B cell (primary cell): Measurements from ENCODE around the gene FAM131C. TPM values are rescaled to one million over a fixed set of nuclear protein-coding genes. Genes with fewer than 3 reads are reported as not detected.

Experiments
- ATAC-seq: fragments of 200-7000 bp; cut with Tn5 transposase; one replicate; pipeline ENCODE4 v1.10.0; 2021; ENCODE audit warnings: low read depth, mild to moderate bottlenecking, moderate number of reproducible peaks, moderate library complexity
- CTCF ChIA-PET: fragments of 350-600 bp; sonication (Branson Sonifier 250); formaldehyde crosslinking; loops from one replicate; lab custom pipeline; 2021; ENCODE audit warnings: antibody characterized with exemption, inconsistent platforms; lab: Charles Lee
- POLR2A ChIA-PET: fragments of 350-600 bp; sonication (Branson Sonifier 250); formaldehyde crosslinking; loops from one replicate; lab custom pipeline; 2021; ENCODE audit warnings: antibody characterized with exemption; lab: Charles Lee
- DNase-seq: peaks from one replicate; pipeline ENCODE4 v3.0.0; 2013
- H2AFZ ChIP-seq: 2 replicates; pipeline ENCODE4 v1.6.1; 2012; ENCODE audit warnings: mild to moderate bottlenecking, low read depth, low read length; ENCODE audit not compliant: insufficient read depth, poor library complexity, severe bottlenecking
- H3K27ac ChIP-seq, 2 donors: 1 replicate in 1 of 2; 2 replicates in 1 of 2; pipeline ENCODE4 v1.5.1; 2012 to 2013; ENCODE audit warnings: low read length in 2 of 2, mild to moderate bottlenecking in 2 of 2, moderate library complexity in 1 of 2
- H3K27me3 ChIP-seq, 4 experiments: fragments of 200-600 bp in 1 of 4; sonication (generic) in 1 of 4; replicated peaks in 1 of 4; 1 replicate in 2 of 4; 2 replicates in 2 of 4; pipeline versions ENCODE4 v1.6.1 to v1.7.0; 2013 to 2016; ENCODE audit warnings: low read length in 3 of 4, mild to moderate bottlenecking in 2 of 4, mixed read lengths in 1 of 4, moderate library complexity in 1 of 4; ENCODE audit not compliant: insufficient read depth in 4 of 4, control insufficient read depth in 3 of 4; ENCODE audit errors: control extremely low read depth in 1 of 4
- H3K36me3 ChIP-seq, 2 experiments: replicated peaks in 1 of 2; 1 replicate in 1 of 2; 2 replicates in 1 of 2; pipeline versions ENCODE4 v1.6.1 to v1.7.1; 2013; ENCODE audit warnings: low read length in 1 of 2; ENCODE audit not compliant: insufficient read depth in 2 of 2, control insufficient read depth in 1 of 2; ENCODE audit errors: control extremely low read depth in 1 of 2, extremely low read depth in 1 of 2
- H3K4me1 ChIP-seq, 2 donors: fragments of 200-600 bp in 1 of 2; sonication (generic) in 1 of 2; 1 replicate in 1 of 2; 2 replicates in 1 of 2; pipeline versions ENCODE4 v1.5.1 to v1.6.1; 2013 to 2017; ENCODE audit warnings: low read length in 2 of 2; ENCODE audit not compliant: control insufficient read depth in 2 of 2, insufficient read depth in 2 of 2
- H3K4me2 ChIP-seq: replicated peaks from 2 replicates; pipeline ENCODE3; 2012; ENCODE audit warnings: mild to moderate bottlenecking, low read depth, low read length; ENCODE audit not compliant: poor library complexity, severe bottlenecking
- H3K4me3 ChIP-seq, 5 experiments: fragments of 200-600 bp in 1 of 5; sonication (generic) in 1 of 5; 1 replicate in 3 of 5; 2 replicates in 2 of 5; pipeline versions ENCODE4 v1.5.1 to v1.7.0; 2011 to 2016; ENCODE audit warnings: low read length in 4 of 5, mild to moderate bottlenecking in 4 of 5, low read depth in 2 of 5, control low read depth in 1 of 5, moderate library complexity in 1 of 5; ENCODE audit not compliant: insufficient read depth in 1 of 5; ENCODE audit errors: control extremely low read depth in 1 of 5, extremely low read depth in 1 of 5
- H3K79me2 ChIP-seq: fragments of 200-600 bp; sonication (generic); one replicate; pipeline ENCODE4 v1.6.0; 2016; ENCODE audit warnings: low read length; ENCODE audit not compliant: control insufficient read depth, insufficient read depth
- H3K9ac ChIP-seq: fragments of 200-600 bp; sonication (generic); 2 replicates; pipeline ENCODE4 v1.6.1; 2017; ENCODE audit warnings: mild to moderate bottlenecking, low read length, moderate library complexity
- H3K9me3 ChIP-seq, 3 donors: one replicate each; pipeline versions ENCODE4 v1.6.1 to v1.7.1; 2013; ENCODE audit warnings: low read length in 2 of 3; ENCODE audit not compliant: control insufficient read depth in 2 of 3, insufficient read depth in 1 of 3; ENCODE audit errors: control extremely low read depth in 1 of 3
- H4K20me1 ChIP-seq: 2 replicates; pipeline ENCODE4 v1.6.0; 2012; ENCODE audit warnings: mild to moderate bottlenecking, low read length; ENCODE audit not compliant: insufficient read depth, control insufficient read depth, poor library complexity, severe bottlenecking
- H3K27ac Mint-ChIP-seq: one replicate; pipeline ENCODE4 v1.8.0; 2021; ENCODE audit warnings: mixed read lengths
- H3K27me3 Mint-ChIP-seq: one replicate; pipeline ENCODE4 v1.8.0; 2021; ENCODE audit warnings: mixed read lengths
- H3K4me1 Mint-ChIP-seq: one replicate; pipeline ENCODE4 v1.8.0; 2021; ENCODE audit warnings: mixed read lengths
- H3K4me3 Mint-ChIP-seq: one replicate; pipeline ENCODE4 v1.8.0; 2021; ENCODE audit warnings: mixed read lengths
- H3K9me3 Mint-ChIP-seq: one replicate; pipeline ENCODE4 v1.8.0; 2022; ENCODE audit warnings: mixed read lengths; ENCODE audit not compliant: insufficient read depth
- CTCF ChIP-seq: fragments of 200-600 bp; IDR thresholded peaks from one replicate; pipeline ENCODE4 v1.8.0; 2022; ENCODE audit warnings: antibody characterized with exemption, mild to moderate bottlenecking
- EZH2 ChIP-seq: IDR thresholded peaks from 2 replicates; pipeline ENCODE4 v1.6.1; 2012; ENCODE audit warnings: borderline replicate concordance, low read depth, mild to moderate bottlenecking, moderate library complexity, low read length; ENCODE audit not compliant: insufficient read depth, poor library complexity, severe bottlenecking
- WGBS: methylation state at CpG from one replicate; pipeline ENCODE4 v1.1.5; 2013; ENCODE audit warnings: missing lambda C conversion rate; ENCODE audit not compliant: insufficient coverage; 5-methylcytosine and 5-hydroxymethylcytosine counted together
- intact Hi-C: fragments of 100-400 bp; cut with micrococcal nuclease; formaldehyde crosslinking; loops from one replicate; pipeline ENCODE4 v1.10.0; 2022
- polyA plus RNA-seq: library from polyadenylated mRNA; depleted of rRNA; stranded (reverse); fragments of >200 nt; gene quantifications from 2 replicates; pipeline ENCODE4 v1.2.3, GENCODE V29; 2012
- total RNA-seq, 2 donors: library from RNA; stranded (reverse); fragments of 120-200 nt in 1 of 2; gene quantifications; 1 replicate in 1 of 2; 2 replicates in 1 of 2; pipeline versions ENCODE4 v1.2.3 to v1.2.4, GENCODE V29; 2013 to 2022

The FAM131C gene
- total and polyA plus RNA-seq, 2 donors (not counting 1 experiment from before 2014, with no cell fraction given) = 0.37 TPM; not detected in 1

GRCh38 chr1:16023050-16023653 lies 50.3 kb downstream of the FAM131C start:
- Mint-ChIP-seq H3K4me1 (peaks cover 4% of the 10 kb centered on the region), H3K27ac (no peak overlapping the region), H3K27me3 (peaks cover 13% of the 10 kb centered on the region), H3K4me3 (no peak overlapping the region), H3K9me3 (no peaks in the 10 kb centered on the region)
- Histone ChIP-seq H3K9ac (no peak overlapping the region), H3K9me3 (no peaks in the 10 kb centered on the region), H3K4me2 (no peak overlapping the region), H3K4me3 (no peak overlapping the region), H4K20me1 (no peaks in the 10 kb centered on the region), H3K4me1 (peaks cover 6 to 11% of the 10 kb centered on the region in 2 donors), H3K27ac (no peak overlapping the region), H3K36me3 (no peaks in the 10 kb centered on the region), H3K79me2 (no peaks in the 10 kb centered on the region), H3K27me3 (peaks cover 0 to 11% (median 4%) of the 10 kb centered on the region in 4 experiments), H2AFZ (no peak overlapping the region)
- no peak for DNase-seq
- TF ChIP-seq CTCF (no peak), EZH2 (no peak)
- CTCF ChIA-PET = interaction anchor here (1.1 kb wide), 1 partner anchor 14 kb away, joined by 3 read pairs; no protein-coding TSS in a partner anchor
- 80% methylated on average over 7 of the region's 7 CpGs for WGBS
- intact Hi-C loops = no loop called here
- no peak for ATAC-seq
- POLR2A ChIA-PET = no interaction called here

- ATAC-seq = no peak
- Histone ChIP-seq H3K4me3 (no peak overlapping the region), H3K9ac (no peak overlapping the region), H3K27ac (no peak overlapping the region), H3K9me3 (no peaks in the 10 kb centered on the region), H3K4me1 (peaks cover 6 to 10% of the 10 kb centered on the region in 2 donors), H3K4me2 (no peak overlapping the region), H3K27me3 (peaks cover 0 to 9% (median 1%) of the 10 kb centered on the region in 4 experiments), H2AFZ (no peak overlapping the region), H4K20me1 (no peaks in the 10 kb centered on the region), H3K36me3 (no peaks in the 10 kb centered on the region), H3K79me2 (no peaks in the 10 kb centered on the region)
- intact Hi-C loops = no loop called here
- Mint-ChIP-seq H3K4me3 (no peak overlapping the region), H3K27me3 (peaks cover 8% of the 10 kb centered on the region), H3K4me1 (peaks cover 2% of the 10 kb centered on the region), H3K9me3 (no peaks in the 10 kb centered on the region), H3K27ac (no peak overlapping the region)
- WGBS = 96% methylated on average over 4 of the region's 11 CpGs
- DNase-seq = no peak
- TF ChIP-seq EZH2 = no peak
- TF ChIP-seq CTCF = no peak
- ChIA-PET POLR2A (no interaction called here), CTCF (interaction anchor here (1.7 kb wide), 1 partner anchor 15 kb away, joined by 5 read pairs; no protein-coding TSS in a partner anchor)
These were observed 51.1 kb downstream of the FAM131C start for GRCh38 chr1:16022393-16022792.
